Effector CD8-positive, alpha-beta T cell (primary cell): ENCODE measurements around the gene STK38L.

ENCODE experiments used
- DNase-seq: peaks from one replicate; lab custom pipeline; 2025; lab: John Stamatoyannopoulos, UW
- total RNA-seq, 4 experiments: gene quantifications; one replicate each; lab custom pipeline; 2026; lab: John Stamatoyannopoulos, UW

STK38L gene
- total RNA-seq: 25.4 to 37.2 (median 31.8) reads per million in 4 experiments

GRCh38 chr12:27243804-27244688 is at the start of gene STK38L:
STK38L (plus strand) TSS chr12:27244286; CDS start chr12:27297721, 53,435 bp downstream.
- DNase-seq: peak; percentile 93

- no peak for DNase-seq
These were observed 49.4 kb upstream of the STK38L start for GRCh38 chr12:27194644-27195043.

DNA sequence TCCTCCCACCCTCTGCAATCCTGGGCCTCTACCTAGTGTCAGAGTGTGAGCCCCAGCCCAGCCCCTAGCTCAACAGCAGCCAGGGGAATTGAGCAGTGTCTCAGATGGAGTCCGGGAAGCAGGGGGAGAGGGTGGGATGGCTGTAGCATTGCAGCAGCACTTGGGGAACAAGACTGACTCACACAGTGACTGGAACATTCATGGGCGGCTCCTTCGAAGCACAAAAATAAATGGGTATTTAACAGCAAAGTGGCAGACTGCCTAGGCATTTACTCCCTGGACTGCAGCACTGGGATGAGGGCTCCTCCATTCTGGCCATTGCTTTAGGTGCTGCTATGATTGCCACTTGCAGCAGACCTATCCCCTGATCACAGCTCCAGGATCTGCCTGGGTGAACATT is 46.0 kb upstream of the STK38L start:
- no peak for DNase-seq

GRCh38 chr12:27199638-27200300 is 44.3 kb upstream of the STK38L start:
- no peak for DNase-seq

DNA sequence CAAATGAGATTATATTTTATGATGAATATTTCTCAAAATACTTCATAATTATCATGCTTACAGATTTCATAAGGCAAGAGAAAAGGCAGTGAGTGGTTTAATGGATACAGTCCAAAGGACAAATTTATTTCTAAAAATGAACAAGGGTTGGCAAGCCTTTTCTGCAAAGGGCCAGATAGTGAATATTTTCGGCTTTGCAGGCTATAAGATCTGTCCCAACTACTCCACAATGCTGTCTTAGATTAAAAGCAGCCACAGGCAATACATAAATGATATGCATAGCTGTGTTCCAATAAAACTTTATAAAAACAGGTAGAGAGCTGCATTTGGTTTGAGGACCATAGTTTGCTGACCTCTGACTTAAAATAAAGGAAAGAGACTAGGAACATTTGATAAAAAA is 42.9 kb upstream of the STK38L start:
- no peak for DNase-seq

DNA sequence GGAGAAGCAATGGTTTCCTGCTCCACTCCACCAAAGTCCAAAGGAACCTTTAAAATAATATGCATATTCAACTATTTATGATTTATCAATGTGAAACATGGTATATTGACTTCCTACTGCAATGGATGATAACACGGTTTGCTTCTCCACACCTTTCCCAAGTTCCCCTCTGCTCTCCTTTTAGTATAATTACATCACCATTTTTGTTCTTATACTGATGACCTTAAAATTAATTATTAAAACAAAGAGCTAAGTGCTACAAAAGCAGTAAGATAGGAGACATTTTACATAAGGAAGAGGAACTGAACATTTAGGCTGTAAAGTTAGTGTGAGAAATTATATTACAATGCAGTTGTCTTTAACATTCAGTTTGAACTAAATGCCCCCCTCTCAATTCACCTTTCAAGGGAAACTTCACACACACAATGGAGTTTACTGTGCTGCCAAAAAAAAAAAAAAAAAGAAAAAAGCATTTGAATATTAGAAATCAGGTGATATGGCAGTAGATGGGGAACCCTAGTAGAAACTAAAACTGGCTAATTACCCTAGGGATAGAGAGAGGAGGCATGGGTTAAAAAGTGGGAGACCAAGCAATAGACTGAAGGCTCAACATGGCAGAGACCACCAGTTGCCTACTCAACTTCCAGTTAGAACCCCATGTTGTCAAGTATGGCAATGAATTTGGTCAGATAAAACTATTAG is 37.1 kb upstream of the STK38L start:
- DNase-seq: no peak

GRCh38 chr12:27207615-27208413 is 36.3 kb upstream of the STK38L start:
- no peak for DNase-seq

- no peak for DNase-seq
These were observed 35.7 kb upstream of the STK38L start for GRCh38 chr12:27208414-27208750.

- no peak for DNase-seq
These were observed 34.7 kb upstream of the STK38L start for GRCh38 chr12:27209257-27209910.

- DNase-seq: no peak
These were observed 33.9 kb upstream of the STK38L start for GRCh38 chr12:27210187-27210586.

DNA sequence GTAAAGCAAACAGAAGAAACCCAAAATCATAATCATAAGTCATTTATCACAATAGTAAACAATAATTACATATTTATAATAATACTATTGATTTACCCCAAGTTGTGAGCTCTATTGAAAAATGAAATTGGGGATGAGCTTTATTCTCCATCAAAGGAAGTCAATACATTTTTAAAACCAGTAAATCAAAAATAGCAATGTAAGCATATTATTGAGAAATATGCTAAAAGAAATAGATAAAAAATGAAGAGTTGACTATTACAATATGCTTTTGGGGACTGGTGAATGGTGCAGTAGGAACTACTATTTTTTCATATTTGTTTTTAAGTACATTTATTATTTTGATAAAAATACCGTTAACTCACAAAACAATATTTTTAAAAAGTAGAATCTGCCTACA is 31.2 kb upstream of the STK38L start:
- no peak for DNase-seq

DNA sequence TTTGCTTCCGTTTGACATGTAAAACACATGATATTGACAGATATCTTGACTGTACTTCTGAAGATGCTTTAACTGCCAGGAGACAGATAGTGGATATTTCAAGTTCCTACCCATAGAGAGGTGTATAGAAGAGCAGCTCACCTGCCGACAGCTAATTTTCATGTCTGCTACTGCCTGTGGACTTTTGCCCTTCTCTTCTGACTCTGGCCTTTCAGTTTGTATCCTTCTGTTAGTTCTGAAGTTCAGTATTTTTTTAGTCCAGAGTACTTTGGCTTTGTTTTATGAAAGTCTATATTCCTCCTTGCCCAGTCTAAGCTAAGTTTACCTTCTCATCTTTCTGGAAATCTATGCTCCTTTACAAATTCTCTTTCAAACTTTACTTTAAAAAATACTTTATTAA is 30.8 kb upstream of the STK38L start:
- no peak for DNase-seq

DNA sequence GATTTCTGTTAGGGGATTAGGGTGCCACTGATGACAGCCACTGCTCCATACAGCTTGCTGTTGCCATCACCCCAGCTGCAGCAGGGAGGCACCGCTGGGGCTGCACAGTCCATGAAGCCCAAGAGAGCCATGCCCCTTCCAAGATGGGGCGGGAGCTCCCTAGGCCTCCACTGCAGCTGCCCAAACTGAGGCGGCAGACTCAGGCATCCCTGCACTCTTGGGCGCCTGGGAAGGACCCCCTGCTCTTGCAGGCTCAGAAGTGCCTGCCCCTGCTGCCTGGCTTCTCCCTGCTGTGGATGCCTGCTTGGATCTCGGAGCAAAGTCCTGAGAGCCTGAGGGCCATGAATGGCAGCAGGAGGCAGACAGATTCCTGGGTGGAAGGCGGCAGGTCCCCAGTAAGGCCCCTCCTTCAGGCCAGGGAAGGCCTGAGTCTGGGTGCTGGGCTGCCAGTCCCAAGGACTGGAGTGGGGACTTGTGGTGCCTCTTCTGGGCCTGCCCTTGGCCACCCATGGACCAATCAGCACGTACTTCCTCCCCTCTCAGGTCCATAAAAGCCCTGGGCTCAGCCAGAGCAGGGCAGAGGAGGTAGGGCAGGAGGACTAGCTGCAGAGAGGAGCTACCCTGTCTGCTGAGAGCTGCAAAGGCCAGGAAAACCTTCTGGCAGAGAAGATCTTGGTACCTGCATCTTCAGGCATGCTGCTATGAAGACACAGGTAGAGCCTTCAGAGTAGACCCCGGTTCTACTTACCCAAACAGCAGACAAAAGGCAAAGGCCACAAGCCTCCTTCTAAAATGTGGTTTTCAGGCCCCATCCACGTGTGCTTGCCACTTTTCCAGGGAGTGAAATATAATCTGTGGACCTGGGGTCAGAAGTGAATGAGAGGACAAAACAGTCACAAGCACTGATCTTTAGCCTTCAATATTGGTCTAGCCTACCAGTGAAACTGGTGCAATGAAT is 30.0 kb upstream of the STK38L start:
- no peak for DNase-seq

DNA sequence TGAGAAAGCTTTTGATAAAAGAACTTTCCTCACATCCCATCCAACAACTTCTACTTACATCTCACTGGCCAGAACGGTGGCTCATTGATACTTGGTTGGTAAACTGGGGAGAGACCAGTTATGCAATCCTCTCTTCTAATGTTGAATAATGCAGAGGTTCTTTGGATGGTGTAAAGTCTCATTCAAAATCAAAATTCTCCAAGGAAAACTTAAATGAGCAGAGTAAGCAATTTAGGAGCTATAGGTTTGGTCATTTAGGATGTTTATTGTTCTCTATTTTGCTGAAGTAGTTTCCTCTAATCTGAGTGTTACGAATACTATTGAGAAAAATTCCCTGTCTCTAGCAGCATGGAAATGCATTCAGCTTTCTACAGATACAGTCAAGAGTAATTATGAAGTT is 26.5 kb upstream of the STK38L start:
- no peak for DNase-seq

DNA sequence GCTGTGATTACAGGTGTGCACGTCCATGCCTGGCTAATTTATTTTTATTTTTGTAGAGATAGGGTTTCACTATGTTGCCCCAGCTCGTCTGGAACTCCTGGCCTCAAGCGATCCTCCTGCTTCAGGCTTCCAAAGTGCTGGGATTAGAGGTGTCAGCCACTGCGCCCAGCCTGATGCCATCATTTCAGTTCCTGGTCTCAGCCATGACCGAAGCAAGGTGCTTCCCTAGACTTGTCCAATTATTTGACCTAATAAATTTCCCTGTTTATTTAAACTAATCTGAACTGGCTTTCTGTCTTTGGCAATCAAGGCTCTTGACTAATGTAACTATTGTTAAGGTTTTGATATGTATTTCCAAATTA is 24.4 kb upstream of the STK38L start:
- DNase-seq: no peak

GRCh38 chr12:27220055-27220987 is 23.8 kb upstream of the STK38L start:
- DNase-seq: no peak

DNA sequence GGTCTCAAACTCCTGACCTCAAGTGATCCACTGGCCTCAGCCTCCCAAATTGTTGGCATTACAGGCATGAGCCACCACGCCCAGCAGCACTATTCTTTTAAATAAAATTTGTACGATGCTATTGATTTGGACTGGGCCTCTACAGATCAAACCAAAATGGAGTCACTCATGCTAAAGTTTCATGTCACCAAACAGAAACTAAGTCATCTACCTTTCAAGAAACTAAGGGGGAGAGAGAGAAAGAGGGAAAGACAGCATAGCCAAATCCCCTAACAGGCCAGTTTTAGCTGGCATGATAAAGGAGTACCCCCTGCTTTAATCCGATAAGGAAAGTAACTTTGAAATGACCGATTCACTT is 23.1 kb upstream of the STK38L start:
- DNase-seq: no peak

- no peak for DNase-seq
These were observed 22.3 kb upstream of the STK38L start for GRCh38 chr12:27221625-27222387.
